Thyroid gland (tissue), 4 donors: ENCODE data around the gene CARD11. TPM values are rescaled to one million over a fixed set of nuclear protein-coding genes. Genes with fewer than 3 reads are reported as not detected.

Source experiments
- DNase-seq, 2 donors: peaks; one replicate each; pipeline ENCODE4 v3.0.0-alpha.2; 2019
- H3K27ac ChIP-seq, 3 donors: fragments of 200-600 bp; sonication (generic); 1 replicate in 2 of 3; 2 replicates in 1 of 3; pipeline ENCODE4 v1.5.1; 2016 to 2019; ENCODE audit warnings: mild to moderate bottlenecking in 1 of 3, moderate library complexity in 1 of 3
- H3K27me3 ChIP-seq: fragments of 200-600 bp; sonication (generic); one replicate; pipeline ENCODE4 v1.5.1; 2019
- H3K36me3 ChIP-seq, 2 donors: fragments of 200-600 bp; sonication (generic); one replicate each; pipeline ENCODE4 v1.5.1; 2016 to 2019
- H3K4me1 ChIP-seq, 2 donors: fragments of 200-600 bp; sonication (generic); one replicate each; pipeline ENCODE4 v1.5.1; 2017 to 2019
- H3K4me3 ChIP-seq, 3 donors: fragments of 200-600 bp; sonication (generic); replicated peaks in 1 of 3; 1 replicate in 2 of 3; 2 replicates in 1 of 3; pipeline ENCODE4 v1.5.1; 2016; ENCODE audit warnings: mild to moderate bottlenecking in 1 of 3
- H3K9me3 ChIP-seq: fragments of 200-600 bp; sonication (generic); one replicate; pipeline ENCODE4 v1.5.1; 2017
- CTCF ChIP-seq, 6 experiments: fragments of 200-600 bp in 3 of 6; fragments of 450-650 bp in 3 of 6; sonication (generic) in 3 of 6; IDR thresholded peaks; one replicate each; pipeline ENCODE4 v1.5.1; 2016 to 2019; ENCODE audit warnings: antibody characterized with exemption in 6 of 6, mild to moderate bottlenecking in 2 of 6, inconsistent platforms in 1 of 6, moderate library complexity in 1 of 6
- POLR2A ChIP-seq, 2 donors: fragments of 450-650 bp; IDR thresholded peaks; one replicate each; pipeline ENCODE4 v1.6.1; 2017; ENCODE audit warnings: antibody characterized with exemption in 2 of 2, mild to moderate bottlenecking in 2 of 2, moderate library complexity in 1 of 2
- WGBS, 2 donors: methylation state at CpG; one replicate each; pipeline ENCODE4 v1.1.5; 2017; 5-methylcytosine and 5-hydroxymethylcytosine counted together
- intact Hi-C: fragments of 100-400 bp; cut with DNase I; formaldehyde crosslinking; loops from one replicate; pipeline ENCODE4 v1.15.1; 2023
- total RNA-seq, 4 donors: library from RNA; depleted of rRNA; stranded (reverse); fragments of >200 nt; gene quantifications; one replicate each; pipeline ENCODE4 v1.2.3, GENCODE V29; 2016

CARD11 gene
- total RNA-seq, 4 donors from 2014 or later, result 0.45 to 7.7 (median 1.9) TPM

DNA sequence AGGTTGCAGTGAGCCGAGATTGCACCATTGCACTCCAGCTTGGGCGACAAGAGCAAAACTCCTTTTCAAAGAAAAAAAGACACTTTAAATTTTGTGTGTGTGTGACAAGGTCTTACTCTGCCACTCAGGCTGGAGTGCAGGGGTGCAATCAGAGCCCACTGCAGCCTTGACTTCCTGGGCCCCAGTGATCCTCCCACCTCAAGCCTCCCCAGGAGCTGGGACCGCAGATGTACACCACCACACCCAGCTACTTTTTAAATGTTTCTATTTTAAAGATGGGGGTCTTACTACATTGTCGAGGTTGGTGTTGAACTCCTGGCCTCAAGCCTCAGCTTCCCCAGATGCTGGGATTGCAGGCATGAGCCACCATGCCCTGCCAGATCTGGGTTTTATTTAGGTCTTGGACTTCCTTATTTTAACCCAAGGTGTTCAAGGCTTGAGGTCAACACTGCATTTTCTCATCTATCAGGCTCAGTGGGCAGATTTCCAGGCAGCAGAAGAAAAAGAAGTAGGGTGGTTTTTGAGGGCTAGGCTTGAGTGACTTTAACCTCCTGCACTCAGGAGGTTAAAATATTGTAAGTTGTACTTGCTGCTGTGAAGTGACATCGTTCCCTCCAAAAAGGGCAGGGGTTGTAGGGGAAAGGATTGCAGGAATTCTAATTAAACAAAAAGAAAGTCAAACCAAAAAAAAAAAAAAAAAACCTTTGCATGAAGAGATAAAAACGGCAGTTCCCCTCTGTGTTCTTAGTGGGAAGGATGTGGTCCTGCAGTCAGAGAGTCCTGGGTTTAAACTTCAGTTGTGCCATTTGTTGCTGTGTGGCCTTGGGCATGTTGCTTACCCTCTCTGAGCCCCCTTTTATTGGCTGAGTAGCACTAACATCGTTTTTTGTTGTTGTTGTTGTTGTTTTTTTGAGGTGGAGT, 71.5 kb downstream of the CARD11 start:
- DNase-seq, result no peak
- no peak for TF ChIP-seq POLR2A (IDR thresholded peaks at IDR 0.05)
- TF ChIP-seq CTCF (IDR thresholded peaks at IDR 0.05), result no peak
- intact Hi-C loops, result no loop called here
- Histone ChIP-seq H3K9me3 (no peaks in the 10 kb centered on the region), H3K36me3 (no peaks in the 10 kb centered on the region), H3K27me3 (no peaks in the 10 kb centered on the region), H3K27ac (no peak overlapping the region), H3K4me3 (no peak overlapping the region), H3K4me1 (no peaks in the 10 kb centered on the region)
- 63 to 69% methylated on average over 7 of the region's 7 CpGs for WGBS, 2 donors

- TF ChIP-seq POLR2A (IDR thresholded peaks at IDR 0.05), result no peak
- TF ChIP-seq CTCF (IDR thresholded peaks at IDR 0.05), result no peak
- H3K4me3 ChIP-seq, result no peak overlapping the region
- 69 to 85% methylated on average over 11 of the region's 11 CpGs for WGBS, 2 donors
- no peaks in the 10 kb centered on the region for H3K9me3 ChIP-seq
- no peaks in the 10 kb centered on the region for H3K27me3 ChIP-seq
- H3K27ac ChIP-seq, result no peak overlapping the region
- intact Hi-C loops, result no loop called here
- DNase-seq, result no peak
- no peaks in the 10 kb centered on the region for H3K4me1 ChIP-seq
- H3K36me3 ChIP-seq, result no peaks in the 10 kb centered on the region
These were observed 72.8 kb downstream of the CARD11 start for GRCh38 chr7:2970861-2971260.

DNA sequence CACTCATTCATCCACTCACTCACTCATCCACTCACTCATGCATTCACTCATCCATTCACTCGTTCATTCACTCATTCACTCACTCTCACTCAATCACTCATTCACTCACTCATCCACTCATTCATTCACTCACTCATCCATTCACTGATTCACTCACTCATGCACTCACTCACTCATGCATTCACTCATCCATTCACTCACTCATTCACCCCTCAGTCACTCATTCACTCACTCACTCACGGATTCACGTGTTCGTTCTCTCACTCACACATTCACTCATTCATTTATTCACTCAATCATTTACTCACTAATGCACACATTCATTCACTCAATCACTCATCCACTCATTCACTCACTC, 73.4 kb downstream of the CARD11 start:
- DNase-seq, result no peak
- Histone ChIP-seq H3K4me1 (no peaks in the 10 kb centered on the region), H3K36me3 (no peaks in the 10 kb centered on the region), H3K27me3 (no peaks in the 10 kb centered on the region), H3K4me3 (no peak overlapping the region), H3K27ac (no peak overlapping the region), H3K9me3 (no peaks in the 10 kb centered on the region)
- intact Hi-C loops, result no loop called here
- 94 to 96% methylated on average over 4 of the region's 4 CpGs for WGBS, 2 donors
- TF ChIP-seq CTCF (IDR thresholded peaks at IDR 0.05) (no peak), POLR2A (IDR thresholded peaks at IDR 0.05) (no peak)

DNA sequence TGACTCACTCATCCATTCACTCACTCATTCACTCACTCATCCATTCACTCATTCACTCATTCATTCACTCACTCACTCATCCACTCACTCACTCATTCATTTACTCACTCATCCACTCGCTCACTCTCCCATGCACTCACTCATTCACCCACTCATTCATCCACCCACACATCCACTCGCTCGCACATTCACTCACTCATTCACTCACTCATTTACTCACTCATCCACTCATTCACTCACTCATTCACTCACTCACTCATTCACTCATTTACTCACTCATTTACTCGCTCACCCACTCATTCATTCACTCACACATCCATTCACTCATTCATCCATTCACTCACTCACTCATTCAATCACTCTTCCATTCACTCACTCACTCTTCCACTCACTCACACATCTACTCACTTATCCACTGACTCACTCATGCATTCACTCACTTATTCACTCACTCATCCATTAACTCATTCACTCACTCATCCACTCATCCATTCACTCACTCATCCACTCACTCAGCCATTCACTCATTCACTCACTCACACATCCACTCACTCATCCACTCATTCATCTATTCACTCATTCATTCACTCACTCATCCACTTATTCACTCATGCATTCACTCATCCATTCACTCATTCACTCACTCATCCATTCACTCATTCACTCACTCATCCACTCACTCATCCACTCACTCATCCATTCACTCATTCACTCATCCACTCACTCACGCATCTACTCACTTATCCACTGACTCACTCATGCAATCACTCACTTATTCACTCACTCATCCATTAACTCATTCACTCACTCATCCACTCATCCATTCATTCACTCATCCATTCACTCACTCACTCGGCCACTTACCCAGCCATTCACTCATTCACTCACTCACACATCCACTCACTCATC, 74.0 kb downstream of the CARD11 start:
- Histone ChIP-seq H3K9me3 (no peaks in the 10 kb centered on the region), H3K4me3 (no peak overlapping the region), H3K27me3 (no peaks in the 10 kb centered on the region), H3K36me3 (no peaks in the 10 kb centered on the region), H3K4me1 (no peaks in the 10 kb centered on the region), H3K27ac (no peak overlapping the region)
- WGBS, 2 donors, result 91 to 94% methylated on average over 6 of the region's 6 CpGs
- TF ChIP-seq POLR2A (IDR thresholded peaks at IDR 0.05) (no peak), CTCF (IDR thresholded peaks at IDR 0.05) (no peak)
- intact Hi-C loops, result no loop called here
- no peak for DNase-seq
